Measurements from ENCODE around the gene IQCK.
"Not testable (repeated sequence)": the region's sequence is repeated elsewhere in the genome, so short reads cannot be mapped to it uniquely, and the experiment has no call there.

The IQCK gene

GRCh38 chr16:19699472-19699871 lies 18.6 kb upstream of the IQCK start:
- DNase-seq (ENCODE audit: low read depth), result no peak

- no peak for DNase-seq (ENCODE audit: low read depth)
Observed at GRCh38 chr16:19700319-19700781, 17.7 kb upstream of the IQCK start.

DNA sequence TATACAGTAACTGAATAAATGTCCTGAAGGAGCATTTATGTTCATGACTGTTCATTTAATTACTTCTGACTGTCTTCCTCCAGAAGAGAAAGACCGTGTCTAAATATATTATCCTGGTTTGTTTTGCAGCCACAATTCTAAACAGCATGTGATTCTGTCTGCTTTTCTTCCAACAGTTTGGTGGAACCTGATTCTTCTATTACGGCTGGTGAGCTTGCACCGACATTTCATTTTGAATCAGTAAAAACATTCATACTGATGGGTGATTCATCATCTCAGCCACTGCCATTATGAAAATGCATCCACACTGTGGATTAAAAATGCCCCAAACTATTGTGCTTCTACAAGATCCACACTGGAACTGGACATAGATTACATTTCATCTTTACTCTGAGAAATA lies 17.0 kb upstream of the IQCK start:
- DNase-seq (ENCODE audit: low read depth), result no peak

DNA sequence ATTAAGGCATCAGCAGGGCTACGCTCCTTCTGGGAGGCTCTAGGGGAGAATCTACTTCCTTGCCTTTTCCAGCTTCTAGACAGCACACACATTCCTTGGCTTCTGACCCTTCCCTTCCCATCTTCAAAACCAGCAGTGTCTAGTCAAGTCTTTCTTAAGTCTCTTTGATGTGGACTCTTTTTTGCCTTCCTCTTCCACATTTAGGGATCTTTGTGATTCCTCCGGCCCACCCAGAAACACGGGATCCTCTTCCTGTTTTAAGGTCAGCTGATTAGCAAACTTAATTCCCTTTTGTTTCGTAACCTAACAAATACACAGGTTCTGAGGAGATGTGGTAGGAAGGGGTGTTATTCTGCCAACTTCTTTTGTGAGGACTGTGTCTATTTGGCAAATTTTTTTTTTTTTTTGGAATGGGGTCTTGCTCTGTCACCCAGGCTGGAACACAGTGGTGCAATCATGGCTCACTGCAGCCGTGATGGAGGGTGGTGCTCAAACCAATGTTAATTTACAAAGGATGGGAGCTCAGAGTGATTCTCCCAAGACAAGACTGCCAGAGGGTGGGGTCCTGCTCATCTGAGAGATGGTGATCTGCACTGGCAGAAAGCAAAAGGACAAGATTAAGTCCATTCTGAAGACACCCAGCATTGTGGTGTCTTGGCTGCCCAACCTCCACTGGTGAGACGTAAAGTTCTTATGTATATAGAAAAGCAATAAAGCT lies 14.7 kb upstream of the IQCK start:
- DNase-seq (ENCODE audit: low read depth), result no peak

- no peak for DNase-seq (ENCODE audit: low read depth)
Observed at GRCh38 chr16:19704321-19705145, 13.5 kb upstream of the IQCK start.

DNA sequence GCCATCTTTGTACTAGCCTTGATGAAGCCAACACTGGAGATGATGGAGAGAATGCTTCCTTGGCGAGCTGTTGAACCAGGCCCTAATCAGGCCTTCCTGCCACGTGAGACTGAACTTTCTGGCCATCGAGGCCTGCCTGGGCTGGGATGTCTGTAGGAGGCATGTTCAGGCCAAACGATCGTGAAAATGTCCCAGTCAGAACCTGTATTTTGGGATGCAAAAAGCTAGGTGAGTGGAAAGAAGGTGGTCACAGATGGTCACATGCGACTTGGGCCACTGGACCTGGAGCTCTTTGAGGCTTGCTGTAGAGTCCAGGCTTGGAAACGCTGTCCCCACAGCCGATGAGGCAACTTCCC lies 12.9 kb upstream of the IQCK start:
- no peak for DNase-seq (ENCODE audit: low read depth)

GRCh38 chr16:19705843-19706242 lies 12.2 kb upstream of the IQCK start:
- no peak for DNase-seq (ENCODE audit: low read depth)

- DNase-seq (ENCODE audit: low read depth), result no peak
Observed at GRCh38 chr16:19706846-19707245, 11.2 kb upstream of the IQCK start.

GRCh38 chr16:19707569-19708295 lies 10.3 kb upstream of the IQCK start:
- DNase-seq (ENCODE audit: low read depth), result no peak

DNA sequence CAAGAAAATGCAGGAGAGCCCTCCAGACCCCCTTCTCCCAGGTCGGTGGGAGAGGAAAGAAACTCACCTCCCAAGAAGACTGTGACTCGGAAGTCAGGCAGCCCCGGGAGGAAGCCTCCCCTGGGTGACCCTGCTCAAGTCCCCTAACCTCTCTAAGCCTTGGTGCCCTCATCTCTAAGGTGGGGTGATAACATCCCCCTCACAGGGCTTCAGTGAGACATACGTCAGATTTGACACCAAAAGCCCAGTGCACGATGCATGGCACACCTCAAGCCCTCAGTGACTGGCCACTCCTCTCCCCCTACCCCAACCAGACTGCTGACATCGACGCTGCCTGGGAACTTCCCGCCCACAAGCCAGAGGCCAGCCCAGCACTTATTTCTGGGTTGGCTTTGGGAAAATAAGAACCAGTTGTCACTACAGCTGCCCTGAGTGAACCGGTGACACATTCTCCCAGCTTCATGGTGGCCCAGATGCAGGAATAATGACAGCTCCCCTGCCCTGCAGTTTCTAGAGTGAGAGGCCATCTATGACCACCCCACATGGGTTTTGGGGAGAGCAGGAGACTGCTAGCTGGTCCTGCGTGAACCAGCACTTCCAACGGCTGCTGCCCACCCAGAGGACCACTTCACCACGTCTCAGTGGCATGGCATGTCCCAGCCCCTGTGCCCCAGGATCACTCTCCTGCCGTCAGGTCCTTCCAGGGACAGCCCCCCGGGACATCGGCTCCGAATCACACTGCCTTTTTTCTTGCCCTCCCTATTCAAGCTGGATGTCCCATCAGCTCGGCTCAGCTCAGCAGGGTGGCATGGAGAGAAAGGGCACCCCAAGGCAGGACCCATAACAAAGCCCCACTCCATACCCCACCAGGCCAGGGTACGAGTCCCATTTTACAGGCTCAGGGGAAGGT lies 9.5 kb upstream of the IQCK start:
- DNase-seq (ENCODE audit: low read depth), result no peak

DNA sequence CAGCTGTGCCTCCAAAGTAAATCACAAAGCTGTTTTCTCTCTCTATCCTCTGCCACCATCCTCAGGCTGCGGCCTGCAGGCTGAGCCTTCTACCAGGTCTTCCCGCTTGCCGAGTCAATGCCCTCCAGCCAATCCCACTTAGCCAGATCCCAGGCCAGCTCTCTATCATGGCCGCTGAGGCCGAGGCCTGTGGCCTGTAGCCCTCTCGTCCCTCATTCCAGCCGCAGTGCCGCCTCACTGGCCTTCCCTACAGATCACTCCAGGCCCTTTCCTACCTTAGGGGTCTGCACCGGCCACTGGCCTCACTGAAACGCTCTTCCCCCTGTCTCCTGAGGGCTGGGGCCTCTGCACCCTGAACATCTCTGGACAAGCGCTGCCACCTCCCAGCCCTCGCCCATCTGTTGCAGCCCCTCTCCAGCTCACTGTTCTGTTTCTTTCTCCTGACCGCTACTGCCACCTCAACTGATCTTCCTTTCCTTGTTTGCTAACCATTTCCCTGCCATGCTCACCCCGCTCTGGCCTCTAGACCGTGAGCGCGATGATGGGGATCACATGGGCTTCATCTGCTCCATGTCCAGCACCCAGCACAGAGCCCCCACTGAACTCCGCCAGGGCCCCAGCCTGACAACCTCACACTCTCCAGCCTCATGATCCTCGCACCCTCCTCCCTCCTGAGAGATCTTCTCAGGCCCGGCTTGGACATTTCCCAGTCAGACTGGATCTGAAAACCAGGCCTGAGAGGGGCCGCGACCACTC lies 8.5 kb upstream of the IQCK start:
- no peak for DNase-seq (ENCODE audit: low read depth)

- DNase-seq (ENCODE audit: low read depth), result no peak
Observed at GRCh38 chr16:19710191-19710908, 7.7 kb upstream of the IQCK start.

- DNase-seq (ENCODE audit: low read depth), result no peak
Observed at GRCh38 chr16:19710991-19711545, 7.0 kb upstream of the IQCK start.

GRCh38 chr16:19711643-19712042 lies 6.4 kb upstream of the IQCK start:
- no peak for DNase-seq (ENCODE audit: low read depth)

DNA sequence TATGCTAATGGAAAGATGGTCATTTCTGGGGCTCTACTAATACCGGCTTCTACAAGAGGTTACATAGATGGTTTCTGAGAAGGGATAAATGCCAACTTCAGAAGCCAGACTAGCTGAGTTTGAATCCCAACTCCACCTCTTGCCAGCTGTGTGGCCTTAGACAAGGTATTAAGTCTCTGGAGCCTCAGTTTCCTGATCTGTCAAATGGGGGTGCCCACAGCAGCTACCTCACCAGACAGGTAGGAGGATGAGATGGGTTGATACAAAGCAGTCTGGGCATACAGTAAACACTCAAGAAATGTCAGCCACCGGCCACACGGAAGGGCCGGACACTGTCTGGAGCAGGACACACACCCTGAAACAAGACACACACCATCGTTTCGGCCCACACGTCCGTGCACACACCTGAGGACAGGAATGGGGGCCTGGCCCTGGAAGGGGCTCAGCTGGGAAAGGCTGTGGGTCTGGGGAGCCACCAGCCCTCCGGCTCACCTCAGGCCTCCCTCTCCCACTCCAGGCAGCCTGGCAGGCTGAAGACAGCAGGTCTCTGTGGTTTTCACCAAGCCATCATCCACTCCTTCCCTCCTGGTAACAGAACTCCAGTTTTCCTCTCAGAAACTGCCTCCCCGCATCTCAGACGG lies 5.5 kb upstream of the IQCK start:
- no peak for DNase-seq (ENCODE audit: low read depth)

GRCh38 chr16:19713697-19714096 lies 4.4 kb upstream of the IQCK start:
- no peak for DNase-seq (ENCODE audit: low read depth)

DNA sequence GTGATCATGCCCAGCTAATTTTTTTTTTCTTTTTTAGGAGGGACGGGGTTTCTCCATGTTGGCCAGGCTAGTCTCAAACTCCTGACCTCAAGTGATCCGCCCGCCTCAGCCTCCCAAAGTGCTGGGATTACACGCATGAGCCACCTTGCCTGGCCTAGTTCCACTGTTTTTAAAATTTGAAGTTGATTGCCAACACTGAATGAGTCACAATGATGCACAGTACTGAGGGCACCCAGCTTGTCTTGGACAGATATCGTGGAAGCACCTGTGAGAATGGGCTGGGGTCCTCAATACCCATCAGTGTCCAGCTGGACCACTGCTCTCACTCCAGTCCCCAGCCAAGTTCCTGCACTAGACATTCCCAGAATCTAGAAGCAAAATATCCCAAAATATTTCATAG lies 2.5 kb upstream of the IQCK start:
- DNase-seq (ENCODE audit: low read depth), result no peak

DNA sequence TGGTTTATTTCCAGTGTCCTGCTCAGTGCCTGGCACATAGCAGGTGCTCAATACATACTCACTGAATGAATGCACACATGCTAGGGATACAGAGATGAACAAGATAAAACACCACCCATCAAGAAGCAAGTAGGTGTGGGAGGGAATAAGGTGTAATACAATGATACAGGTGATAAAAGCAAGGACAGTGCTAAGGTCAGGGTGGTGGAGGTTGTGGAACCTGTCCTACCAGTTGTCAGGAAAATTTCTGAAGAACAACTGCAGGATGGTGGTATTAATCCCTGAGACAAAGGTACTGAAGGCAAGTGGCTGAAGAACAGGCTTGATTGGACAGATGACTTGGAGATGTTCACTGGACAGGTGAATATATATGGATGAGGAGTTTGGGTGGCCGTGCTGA lies 1.9 kb upstream of the IQCK start:
- no peak for DNase-seq (ENCODE audit: low read depth)

DNA sequence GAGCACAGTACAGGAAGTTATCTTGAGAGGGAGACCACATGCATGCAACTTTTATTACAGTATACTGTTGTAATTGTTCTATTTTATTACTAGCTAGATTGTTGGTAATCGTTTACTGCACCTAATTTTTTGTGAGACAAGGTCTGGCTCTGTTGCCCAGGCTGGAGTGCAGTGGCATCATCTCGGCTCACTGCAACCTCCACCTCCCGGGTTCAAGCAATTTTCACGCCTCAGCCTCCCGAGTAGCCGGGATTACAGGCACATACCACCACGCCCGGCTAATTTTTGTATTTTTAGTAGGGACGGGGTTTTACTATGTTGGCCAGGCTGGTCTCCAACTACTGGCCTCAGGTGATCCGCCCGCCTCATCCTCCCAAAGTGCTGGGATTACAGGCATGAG lies 1.3 kb upstream of the IQCK start:
- DNase-seq (ENCODE audit: low read depth), result not testable (repeated sequence)

- DNase-seq (ENCODE audit: low read depth), result no peak
Observed at GRCh38 chr16:19717314-19717713, 757 bp upstream of the IQCK start.
